ENCODE measurements around the gene UCMA. TPM values are rescaled to one million over a fixed set of nuclear protein-coding genes. Genes with fewer than 3 reads are reported as not detected.

UCMA gene
- total RNA-seq, 1 experiment from 2014 or later: not detected

- Mint-ChIP-seq H3K27me3 (ENCODE audit: unreplicated experiment) (no peaks in the 10 kb centered on the region), H3K36me3 (ENCODE audit: insufficient read depth, unreplicated experiment) (peaks cover 5% of the 10 kb centered on the region), H3K4me1 (ENCODE audit: low read depth, unreplicated experiment) (no peaks in the 10 kb centered on the region), H3K4me3 (ENCODE audit: low read depth, unreplicated experiment) (no peak overlapping the region), H3K9me3 (ENCODE audit: low read depth, unreplicated experiment) (no peaks in the 10 kb centered on the region), H3K27ac (ENCODE audit: unreplicated experiment) (no peak overlapping the region)
- DNase-seq: no peak
- TF ChIP-seq CTCF (IDR thresholded peaks at IDR 0.05; ENCODE audit: unreplicated experiment): no peak
- intact Hi-C loops (cut with micrococcal nuclease; ENCODE audit: unreplicated experiment): loop anchor here (5.0 kb wide), 1 partner anchor 81 kb away; the partner anchor contains the start of gene PHYH
- CTCF ChIA-PET: interaction anchor here (1.3 kb wide), 1 partner anchor 81 kb away, joined by 6 read pairs; no protein-coding TSS in a partner anchor
- BruUV-seq (replicated peaks): no TSS peak
Measured at GRCh38 chr10:13221572-13221971, 12.6 kb downstream of the UCMA start.

GRCh38 chr10:13219685-13220670 lies 14.2 kb downstream of the UCMA start:
- no peaks in the 10 kb centered on the region for H3K9me3 Mint-ChIP-seq (ENCODE audit: low read depth, unreplicated experiment)
- TF ChIP-seq CTCF (IDR thresholded peaks at IDR 0.05; ENCODE audit: unreplicated experiment): peak; percentile 42
- BruUV-seq (replicated peaks): no TSS peak
- intact Hi-C loops (cut with micrococcal nuclease; ENCODE audit: unreplicated experiment): loop anchor here (5.0 kb wide), 1 partner anchor 82 kb away; the partner anchor contains the start of gene PHYH
- DNase-seq: peak; percentile 63
- no peaks in the 10 kb centered on the region for H3K27me3 Mint-ChIP-seq (ENCODE audit: unreplicated experiment)
- no peak overlapping the region for H3K27ac Mint-ChIP-seq (ENCODE audit: unreplicated experiment)
- CTCF ChIA-PET: interaction anchor here (0.7 to 1.3 kb wide), 3 partner anchors 31 to 83 kb away, joined by 3 to 6 read pairs (median 3); no protein-coding TSS in a partner anchor
- peaks cover 5% of the 10 kb centered on the region for H3K36me3 Mint-ChIP-seq (ENCODE audit: insufficient read depth, unreplicated experiment)
- H3K4me3 Mint-ChIP-seq (ENCODE audit: low read depth, unreplicated experiment): no peak overlapping the region
- H3K4me1 Mint-ChIP-seq (ENCODE audit: low read depth, unreplicated experiment): no peaks in the 10 kb centered on the region

GRCh38 chr10:13218878-13219277 lies 15.3 kb downstream of the UCMA start:
- no peak overlapping the region for H3K4me3 Mint-ChIP-seq (ENCODE audit: low read depth, unreplicated experiment)
- DNase-seq: no peak
- CTCF ChIA-PET: interaction anchor here (0.9 kb wide), 1 partner anchor 84 kb away, joined by 3 read pairs; no protein-coding TSS in a partner anchor
- H3K9me3 Mint-ChIP-seq (ENCODE audit: low read depth, unreplicated experiment): no peaks in the 10 kb centered on the region
- no peak for TF ChIP-seq CTCF (IDR thresholded peaks at IDR 0.05; ENCODE audit: unreplicated experiment)
- peaks cover 5% of the 10 kb centered on the region for H3K36me3 Mint-ChIP-seq (ENCODE audit: insufficient read depth, unreplicated experiment)
- no TSS peak for BruUV-seq (replicated peaks)
- no peaks in the 10 kb centered on the region for H3K4me1 Mint-ChIP-seq (ENCODE audit: low read depth, unreplicated experiment)
- intact Hi-C loops (cut with micrococcal nuclease; ENCODE audit: unreplicated experiment): no loop called here
- H3K27ac Mint-ChIP-seq (ENCODE audit: unreplicated experiment): no peak overlapping the region
- no peaks in the 10 kb centered on the region for H3K27me3 Mint-ChIP-seq (ENCODE audit: unreplicated experiment)

GRCh38 chr10:13213163-13213562 lies 21.0 kb downstream of the UCMA start:
- no peaks in the 10 kb centered on the region for H3K36me3 Mint-ChIP-seq (ENCODE audit: insufficient read depth, unreplicated experiment)
- no peak for DNase-seq
- BruUV-seq (replicated peaks): no TSS peak
- H3K27me3 Mint-ChIP-seq (ENCODE audit: unreplicated experiment): no peaks in the 10 kb centered on the region
- CTCF ChIA-PET: no interaction called here
- H3K9me3 Mint-ChIP-seq (ENCODE audit: low read depth, unreplicated experiment): no peaks in the 10 kb centered on the region
- intact Hi-C loops (cut with micrococcal nuclease; ENCODE audit: unreplicated experiment): no loop called here
- H3K27ac Mint-ChIP-seq (ENCODE audit: unreplicated experiment): no peak overlapping the region
- no peak for TF ChIP-seq CTCF (IDR thresholded peaks at IDR 0.05; ENCODE audit: unreplicated experiment)
- no peak overlapping the region for H3K4me3 Mint-ChIP-seq (ENCODE audit: low read depth, unreplicated experiment)
- no peaks in the 10 kb centered on the region for H3K4me1 Mint-ChIP-seq (ENCODE audit: low read depth, unreplicated experiment)
